ENCODE results near the gene IGFBP6. TPM values are rescaled to one million over a fixed set of nuclear protein-coding genes. Genes with fewer than 3 reads are reported as not detected.

Gene IGFBP6
- total RNA-seq, 2 experiments from 2014 or later, result 1.8 to 1.9 TPM

DNA sequence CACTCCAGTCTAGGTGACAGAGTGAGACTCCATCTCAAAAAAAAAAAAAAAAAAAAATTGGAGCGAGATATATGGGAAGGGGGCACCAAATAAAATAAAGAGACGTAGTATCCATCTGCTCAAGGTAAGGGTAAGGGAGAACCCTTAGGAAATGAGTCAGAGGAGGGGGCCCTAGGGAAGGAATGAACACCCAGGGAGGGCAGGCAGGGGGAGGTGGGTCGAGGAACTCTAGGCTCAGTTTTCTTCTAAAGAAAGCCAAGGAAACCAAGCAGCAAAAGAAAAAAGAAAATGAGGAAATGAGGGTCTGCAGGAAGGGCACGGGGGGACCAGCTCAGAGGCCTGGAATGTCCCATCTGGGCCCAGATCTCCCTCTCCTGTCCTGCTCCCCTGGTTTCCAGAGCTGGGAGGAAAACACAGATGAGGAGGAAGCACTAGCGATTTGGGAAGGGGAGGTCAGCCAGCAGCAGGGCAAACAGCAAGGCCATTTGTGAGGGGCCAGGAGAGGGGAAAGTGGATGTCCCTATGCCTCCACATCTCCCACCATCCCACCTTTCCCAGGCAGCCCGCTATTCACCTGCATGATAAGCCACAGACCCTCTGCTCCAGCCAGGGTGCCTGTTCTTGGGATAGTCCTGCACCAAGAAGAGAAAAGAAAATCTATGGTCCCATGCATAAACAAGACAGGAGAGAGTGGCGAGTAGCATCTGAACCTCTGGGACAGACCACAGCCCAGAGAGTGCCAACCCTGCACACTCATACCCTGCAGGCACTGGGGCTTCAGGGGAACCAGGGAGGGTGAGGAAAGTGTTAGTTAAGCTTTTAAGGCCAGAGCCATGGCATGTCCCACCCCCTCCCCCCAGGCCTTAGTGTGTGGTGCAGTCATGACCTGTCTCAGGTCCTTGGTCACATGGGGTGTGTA is 30.1 kb upstream of the IGFBP6 start:
- POLR2A ChIA-PET, result interaction anchor here (1.1 to 1.3 kb wide), 2 partner anchors 12 to 36 kb away, joined by 3 to 6 read pairs; partner anchors contain the start of genes SOAT2 and SPRYD3
- CTCF ChIA-PET, result interaction anchor here (0.8 to 11.7 kb wide), 10 partner anchors 10 to 277 kb away, joined by 4 to 179 read pairs (median 15); partner anchors contain the start of genes IGFBP6, SOAT2, SPRYD3 and TNS2

- ChIA-PET CTCF (interaction anchor here (1.8 to 11.7 kb wide), 6 partner anchors 10 to 32 kb away, joined by 4 to 179 read pairs (median 44); partner anchors contain the start of genes IGFBP6, SOAT2, SPRYD3 and TNS2), POLR2A (no interaction called here)
Measured at GRCh38 chr12:53067993-53068770, 29.3 kb upstream of the IGFBP6 start.

- POLR2A ChIA-PET, result no interaction called here
Measured at GRCh38 chr12:53068811-53069585, 28.5 kb upstream of the IGFBP6 start.

DNA sequence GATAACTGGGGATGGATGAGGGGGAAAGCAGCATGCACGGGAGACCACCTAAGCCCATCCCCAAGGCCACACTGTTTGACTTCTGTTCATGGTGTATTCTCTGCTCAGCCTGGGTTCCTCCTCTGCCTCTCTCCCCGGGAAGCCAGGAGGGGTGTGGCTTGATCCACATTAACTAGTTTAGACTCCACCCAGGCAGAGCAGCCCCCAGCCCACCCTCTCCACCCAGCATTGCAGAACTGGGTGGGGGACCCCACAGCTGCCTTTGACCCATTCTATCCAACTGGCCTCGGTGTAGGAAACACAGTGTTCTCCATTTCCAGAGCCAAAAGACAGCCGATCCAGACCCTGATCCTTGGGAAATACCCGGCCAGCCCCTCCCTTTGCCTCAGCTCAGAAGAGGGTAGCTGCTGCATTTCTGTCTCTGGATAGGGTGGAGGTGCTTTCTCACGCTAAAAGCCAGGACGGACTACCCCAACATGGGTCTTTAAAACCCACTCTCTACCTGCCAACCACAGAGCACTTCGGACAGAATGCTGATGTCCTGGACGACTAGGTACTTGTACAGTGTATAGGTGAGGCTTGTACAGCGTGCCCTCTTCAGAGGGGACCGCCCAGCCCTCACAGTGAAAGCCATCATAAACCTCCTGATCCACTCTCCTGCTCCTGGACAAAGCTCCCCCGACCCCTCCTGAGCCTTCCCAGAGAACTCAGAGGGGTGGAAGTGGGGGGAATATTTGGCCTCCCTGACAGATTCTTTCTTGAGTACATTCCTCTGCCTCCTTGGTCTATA is 27.7 kb upstream of the IGFBP6 start:
- ChIA-PET CTCF (interaction anchor here (1.5 to 11.7 kb wide), 2 partner anchors 10 to 31 kb away, joined by 3 to 179 read pairs; partner anchors contain the start of genes IGFBP6 and SOAT2), POLR2A (no interaction called here)

More at GRCh38 chr12:53068811-53069585, 28.5 kb upstream of the IGFBP6 start:
- CTCF ChIA-PET, result interaction anchor here (0.6 to 11.7 kb wide), 5 partner anchors 9 to 192 kb away, joined by 4 to 179 read pairs (median 56); partner anchors contain the start of genes IGFBP6, SOAT2, SPRYD3 and TNS2

DNA sequence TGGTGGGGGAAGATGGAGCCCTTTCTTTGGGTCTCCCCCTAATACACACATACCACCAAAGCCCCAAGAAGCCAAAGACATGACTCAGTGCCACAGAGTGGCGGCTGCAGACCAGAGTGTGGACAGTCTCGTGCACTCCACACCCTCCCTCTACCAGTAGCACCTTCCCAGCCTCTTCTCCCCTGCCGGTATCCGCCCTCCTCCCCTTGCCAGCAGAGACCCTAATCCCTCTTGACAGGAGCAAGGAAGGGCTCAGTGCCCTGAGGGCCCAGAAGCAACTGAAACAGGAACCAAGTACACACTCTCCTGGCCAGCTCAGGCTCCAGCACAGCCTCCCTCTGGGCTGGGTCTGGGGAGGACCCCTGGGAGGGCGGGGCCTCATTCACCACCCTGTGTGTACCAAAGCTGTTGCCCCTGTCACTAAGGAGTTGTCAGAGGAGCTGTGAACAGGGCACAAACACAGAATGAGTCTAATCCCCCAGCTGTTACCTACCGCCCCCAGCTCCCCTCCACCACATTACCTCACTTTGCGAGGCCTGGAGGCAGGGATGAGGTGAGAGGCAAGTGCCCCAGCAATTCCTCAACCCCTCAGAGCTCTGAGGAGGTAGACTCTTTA is 26.5 kb upstream of the IGFBP6 start:
- ChIA-PET CTCF (interaction anchor here (0.7 to 11.7 kb wide), 4 partner anchors 9 to 52 kb away, joined by 3 to 179 read pairs (median 4); partner anchors contain the start of genes IGFBP6 and SOAT2), POLR2A (interaction anchor here (1.6 kb wide), 1 partner anchor 15 kb away, joined by 4 read pairs; no protein-coding TSS in a partner anchor)

- CTCF ChIA-PET, result interaction anchor here (0.6 to 11.7 kb wide), 7 partner anchors 8 to 447 kb away, joined by 3 to 179 read pairs (median 3); partner anchors contain the start of genes IGFBP6 and SOAT2
- POLR2A ChIA-PET, result interaction anchor here (0.6 to 1.6 kb wide), 3 partner anchors 14 to 134 kb away, joined by 4 to 10 read pairs (median 4); no protein-coding TSS in a partner anchor
Measured at GRCh38 chr12:53071591-53072551, 25.6 kb upstream of the IGFBP6 start.

GRCh38 chr12:53073881-53074280 is 23.6 kb upstream of the IGFBP6 start:
- POLR2A ChIA-PET, result no interaction called here
- CTCF ChIA-PET, result interaction anchor here (0.6 to 1.0 kb wide), 2 partner anchors 8 to 48 kb away, joined by 3 to 6 read pairs; no protein-coding TSS in a partner anchor

DNA sequence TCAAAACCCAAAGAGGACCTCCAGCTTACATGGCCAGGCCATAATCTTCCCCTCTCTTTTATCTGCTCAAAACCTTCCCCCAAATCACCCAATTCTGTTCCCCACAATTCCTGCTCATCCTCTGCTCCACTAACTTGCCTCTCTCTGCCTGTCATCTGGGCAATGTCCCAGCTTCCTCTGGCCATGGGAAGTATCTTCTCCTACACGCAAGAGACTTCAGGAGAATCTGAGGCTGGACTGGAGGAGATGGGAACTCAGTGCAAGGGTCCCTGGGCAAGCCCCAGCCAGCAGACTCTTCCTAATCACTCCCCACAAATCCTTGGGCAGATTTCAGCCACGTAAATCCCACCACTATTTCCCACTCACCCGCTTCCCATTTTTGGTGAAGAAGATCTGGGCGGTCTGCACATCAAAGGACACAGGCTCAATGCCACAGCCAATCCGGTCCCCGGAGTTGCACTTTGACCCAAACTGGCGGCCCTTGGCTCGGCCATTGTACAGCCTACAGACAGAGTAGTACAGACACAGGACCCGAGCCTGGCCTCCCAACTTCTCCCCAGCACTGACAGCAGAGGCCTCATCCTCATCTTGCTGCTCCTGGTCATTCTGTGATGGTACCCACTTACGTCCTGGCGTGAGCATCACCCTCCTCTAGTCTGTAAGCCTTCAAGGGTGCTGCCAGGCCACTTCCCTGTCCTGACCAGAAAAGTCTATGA is 23.0 kb upstream of the IGFBP6 start:
- ChIA-PET POLR2A (no interaction called here), CTCF (interaction anchor here (0.6 to 7.1 kb wide), 4 partner anchors 8 to 47 kb away, joined by 3 to 60 read pairs (median 6); no protein-coding TSS in a partner anchor)

GRCh38 chr12:53074999-53075370 is 22.5 kb upstream of the IGFBP6 start:
- ChIA-PET POLR2A (no interaction called here), CTCF (interaction anchor here (2.2 to 7.1 kb wide), 2 partner anchors 8 to 25 kb away, joined by 6 to 60 read pairs; no protein-coding TSS in a partner anchor)

DNA sequence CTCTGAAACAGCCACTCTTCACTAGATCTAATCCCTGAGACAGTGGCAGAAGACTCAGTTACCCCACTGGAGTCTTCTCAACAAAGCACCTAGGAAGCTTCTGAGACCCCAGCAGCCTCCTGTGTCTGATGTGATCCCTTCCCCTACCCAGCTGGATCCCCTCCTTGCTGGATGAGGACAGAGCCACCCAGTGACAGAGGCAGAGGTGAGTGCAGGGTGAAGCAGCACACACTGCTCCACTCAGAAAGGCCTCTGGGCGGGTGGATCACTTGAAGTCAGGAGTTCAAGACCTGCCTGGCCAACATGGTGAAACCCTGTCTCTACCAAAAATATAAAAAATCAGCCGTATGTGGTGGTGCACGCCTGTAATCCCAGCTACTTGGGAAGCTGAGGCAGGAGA is 21.0 kb upstream of the IGFBP6 start:
- ChIA-PET CTCF (interaction anchor here (0.9 to 7.1 kb wide), 5 partner anchors 10 to 28 kb away, joined by 3 to 60 read pairs (median 6); partner anchors contain the start of gene SOAT2), POLR2A (interaction anchor here (0.6 kb wide), 1 partner anchor 199 kb away, joined by 3 read pairs; no protein-coding TSS in a partner anchor)

DNA sequence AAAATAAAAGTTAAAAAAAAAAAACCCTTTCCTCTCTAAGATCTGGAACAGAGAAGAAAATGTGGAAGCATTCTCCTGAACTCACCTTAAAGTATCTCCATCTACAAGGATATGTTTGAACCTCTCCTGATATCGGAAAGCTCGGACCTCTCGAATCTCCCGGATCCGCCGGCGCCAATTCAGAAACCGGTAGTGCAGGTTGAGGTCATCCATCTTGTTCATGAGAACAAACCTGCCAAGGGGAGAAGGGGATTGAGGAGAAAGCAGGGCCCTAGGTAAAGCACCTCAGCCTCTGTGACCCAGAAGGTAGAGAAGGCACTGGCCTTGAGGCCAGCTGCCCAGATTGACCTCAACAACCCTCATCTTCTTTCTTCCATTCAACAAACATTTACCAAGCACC is 20.4 kb upstream of the IGFBP6 start:
- ChIA-PET POLR2A (no interaction called here), CTCF (interaction anchor here (1.4 to 7.1 kb wide), 3 partner anchors 10 to 29 kb away, joined by 3 to 60 read pairs (median 6); no protein-coding TSS in a partner anchor)

DNA sequence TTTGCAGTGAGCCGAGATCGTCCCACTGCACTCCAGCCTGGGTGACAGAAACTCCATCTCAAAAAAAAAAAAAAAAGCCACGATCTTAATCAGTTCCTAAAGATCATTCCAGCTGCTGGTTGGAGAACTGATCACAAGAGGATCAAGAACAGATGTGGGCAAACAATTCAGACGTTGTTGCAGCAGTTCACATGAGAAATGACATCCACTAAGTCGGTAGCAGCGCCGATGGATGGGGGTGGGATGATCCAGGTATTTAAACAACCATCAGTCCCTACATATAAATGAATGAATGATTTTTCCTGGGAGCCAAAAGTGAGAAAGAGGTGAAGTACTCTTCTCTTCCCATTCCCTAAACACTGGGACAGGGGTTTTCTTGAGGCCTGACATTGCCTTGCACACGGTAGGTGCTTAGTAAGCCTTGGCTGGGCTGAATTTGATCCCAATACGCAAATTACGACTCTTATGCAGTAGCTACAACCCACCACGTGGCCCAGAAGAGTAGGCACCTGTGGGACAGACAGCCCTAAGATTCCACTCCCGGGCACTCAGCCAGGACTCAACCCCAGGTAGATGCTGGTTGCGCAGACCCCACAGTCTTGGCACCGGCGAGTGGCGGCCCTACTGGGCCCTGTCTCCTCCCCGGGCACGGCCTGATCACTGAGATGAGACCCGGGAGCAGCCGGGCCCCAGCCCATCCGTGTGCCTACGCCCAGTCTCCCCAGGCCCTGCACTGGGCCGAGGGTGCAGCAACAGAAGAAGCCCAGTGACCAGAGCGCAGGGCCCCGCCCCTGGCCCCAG is 18.8 kb upstream of the IGFBP6 start:
- ChIA-PET CTCF (interaction anchor here (1.1 to 7.1 kb wide), 6 partner anchors 12 to 102 kb away, joined by 3 to 60 read pairs (median 11); partner anchors contain the start of genes IGFBP6 and SOAT2), POLR2A (interaction anchor here (0.6 to 2.9 kb wide), 9 partner anchors 12 to 422 kb away, joined by 3 to 19 read pairs (median 5); partner anchors contain the start of genes IGFBP6, SOAT2 and TARBP2)

- CTCF ChIA-PET, result interaction anchor here (0.5 to 7.1 kb wide), 10 partner anchors 9 to 1807 kb away, joined by 3 to 60 read pairs (median 6); partner anchors contain the start of genes IGFBP6 and SOAT2
- POLR2A ChIA-PET, result interaction anchor here (0.6 to 2.9 kb wide), 10 partner anchors 13 to 422 kb away, joined by 3 to 19 read pairs (median 4); partner anchors contain the start of genes IGFBP6, SOAT2 and TARBP2
Measured at GRCh38 chr12:53079226-53080117, 18.0 kb upstream of the IGFBP6 start, which contains the start of gene SPRYD3. SPRYD3 (minus strand) TSS chr12:53079390; CDS start chr12:53079333, 57 bp downstream.

Measured in activated CD8-positive, alpha-beta memory T cell treated with anti-CD3 and anti-CD28 coated beads for 36 hours (primary cell).